Trophoblast cell (in vitro differentiated cells and primary cell): Measurements from ENCODE around the gene MITF.

Experiments
- DNase-seq, 2 donors: peaks; one replicate each; pipeline ENCODE4 v3.0.0-alpha.2; 2016
- H2AFZ ChIP-seq: 2 replicates; pipeline ENCODE4 v1.6.1; 2013; ENCODE audit warnings: low read length, moderate library complexity, mild to moderate bottlenecking; ENCODE audit not compliant: insufficient read depth, poor library complexity
- H2AK5ac ChIP-seq: 2 replicates; pipeline ENCODE4 v1.6.1; 2013; ENCODE audit warnings: mild to moderate bottlenecking, low read length
- H2BK120ac ChIP-seq: 2 replicates; pipeline ENCODE4 v1.6.1; 2013; ENCODE audit warnings: low read length, mild to moderate bottlenecking, moderate library complexity; ENCODE audit not compliant: insufficient read depth, poor library complexity
- H2BK12ac ChIP-seq: 2 replicates; pipeline ENCODE4 v1.6.1; 2013; ENCODE audit warnings: mild to moderate bottlenecking, low read length, moderate library complexity
- H2BK5ac ChIP-seq: 2 replicates; pipeline ENCODE4 v1.6.1; 2013; ENCODE audit warnings: low read length, low read depth, moderate library complexity, mild to moderate bottlenecking; ENCODE audit not compliant: poor library complexity
- H3K14ac ChIP-seq: 2 replicates; pipeline ENCODE4 v1.6.1; 2013; ENCODE audit warnings: mild to moderate bottlenecking, low read length
- H3K18ac ChIP-seq: 2 replicates; pipeline ENCODE4 v1.6.1; 2013; ENCODE audit warnings: mild to moderate bottlenecking, low read length
- H3K23ac ChIP-seq: 2 replicates; pipeline ENCODE4 v1.6.1; 2013; ENCODE audit warnings: low read length
- H3K27ac ChIP-seq: 2 replicates; pipeline ENCODE4 v1.5.1; 2013; ENCODE audit warnings: low read depth, mild to moderate bottlenecking, inconsistent platforms, low read length, moderate library complexity
- H3K27me3 ChIP-seq: 2 replicates; pipeline ENCODE4 v1.6.1; 2013; ENCODE audit warnings: inconsistent platforms, mild to moderate bottlenecking, low read length, moderate library complexity; ENCODE audit not compliant: insufficient read depth
- H3K36me3 ChIP-seq, 2 experiments: 1 replicate in 1 of 2; 2 replicates in 1 of 2; pipeline ENCODE4 v1.6.1; 2013; ENCODE audit warnings: low read length in 2 of 2, mild to moderate bottlenecking in 2 of 2, moderate library complexity in 1 of 2; ENCODE audit not compliant: insufficient read depth in 2 of 2, control insufficient read depth in 1 of 2
- H3K4ac ChIP-seq: 2 replicates; pipeline ENCODE4 v1.6.1; 2013; ENCODE audit warnings: low read depth, mild to moderate bottlenecking, low read length, moderate library complexity
- H3K4me1 ChIP-seq, 2 experiments: 1 replicate in 1 of 2; 2 replicates in 1 of 2; pipeline ENCODE4 v1.6.1; 2013; ENCODE audit warnings: low read length in 2 of 2, mild to moderate bottlenecking in 2 of 2, moderate library complexity in 1 of 2; ENCODE audit not compliant: insufficient read depth in 2 of 2, control insufficient read depth in 1 of 2
- H3K4me2 ChIP-seq: 2 replicates; pipeline ENCODE4 v1.6.1; 2013; ENCODE audit warnings: inconsistent platforms, mild to moderate bottlenecking, low read length, moderate library complexity
- H3K4me3 ChIP-seq: 2 replicates; pipeline ENCODE4 v1.5.1; 2013; ENCODE audit warnings: mild to moderate bottlenecking, low read depth, low read length, inconsistent platforms
- H3K79me1 ChIP-seq: one replicate; pipeline ENCODE4 v1.6.1; 2013; ENCODE audit warnings: low read length
- H3K79me2 ChIP-seq: 2 replicates; pipeline ENCODE4 v1.6.1; 2013; ENCODE audit warnings: low read length, mild to moderate bottlenecking; ENCODE audit not compliant: control insufficient read depth, insufficient read depth, poor library complexity
- H3K9ac ChIP-seq: 2 replicates; pipeline ENCODE4 v1.6.1; 2013; ENCODE audit warnings: mild to moderate bottlenecking, low read length
- H3K9me3 ChIP-seq: 2 replicates; pipeline ENCODE4 v1.6.1; 2013; ENCODE audit warnings: low read depth, mild to moderate bottlenecking, control low read depth, inconsistent platforms, low read length; ENCODE audit not compliant: insufficient read depth
- H4K12ac ChIP-seq: 2 replicates; pipeline ENCODE4 v1.6.1; 2013; ENCODE audit warnings: low read depth, mild to moderate bottlenecking, low read length, moderate library complexity
- H4K8ac ChIP-seq: 2 replicates; pipeline ENCODE4 v1.6.1; 2013; ENCODE audit warnings: low read depth, mild to moderate bottlenecking, low read length, moderate library complexity
- H4K91ac ChIP-seq: one replicate; pipeline ENCODE4 v1.6.1; 2013; ENCODE audit warnings: low read depth, mild to moderate bottlenecking, low read length, moderate library complexity
- WGBS: extraction: QIAGEN DNeasy Blood & Tissue Kit; methylation state at CpG from one replicate; pipeline ENCODE4 v1.1.7; 2013; ENCODE audit warnings: missing lambda C conversion rate; ENCODE audit not compliant: insufficient read length, insufficient coverage; ENCODE audit errors: extremely low coverage; 5-methylcytosine and 5-hydroxymethylcytosine counted together

Gene MITF

GRCh38 chr3:69983546-69984265 lies 244.4 kb downstream of the MITF start:
- no peak overlapping the region for H3K14ac ChIP-seq
- peaks cover 2% of the 10 kb centered on the region for H3K9me3 ChIP-seq
- no peak overlapping the region for H4K8ac ChIP-seq
- no peak overlapping the region for H3K18ac ChIP-seq
- DNase-seq: no peak
- no peak overlapping the region for H4K91ac ChIP-seq
- H3K79me2 ChIP-seq: no peaks in the 10 kb centered on the region
- peaks cover 5% of the 10 kb centered on the region for H3K27me3 ChIP-seq
- H3K27ac ChIP-seq: no peak overlapping the region
- no peak overlapping the region for H3K4ac ChIP-seq
- H4K12ac ChIP-seq: no peak overlapping the region
- H3K4me3 ChIP-seq: no peak overlapping the region
- no peak overlapping the region for H2AFZ ChIP-seq
- no peak overlapping the region for H3K4me2 ChIP-seq
- H2AK5ac ChIP-seq: no peak overlapping the region
- no peak overlapping the region for H2BK12ac ChIP-seq
- H3K23ac ChIP-seq: no peak overlapping the region
- H3K79me1 ChIP-seq: no peaks in the 10 kb centered on the region
- H3K9ac ChIP-seq: no peak overlapping the region
- no CpG with 5 or more reads among the region's 5 CpGs for WGBS
- H2BK120ac ChIP-seq: no peak overlapping the region
- H3K4me1 ChIP-seq: no peaks in the 10 kb centered on the region
- no peaks in the 10 kb centered on the region for H3K36me3 ChIP-seq
- no peak overlapping the region for H2BK5ac ChIP-seq

- Histone ChIP-seq H3K14ac (no peak overlapping the region), H4K8ac (no peak overlapping the region), H3K27me3 (no peaks in the 10 kb centered on the region), H3K4me2 (no peak overlapping the region), H3K4me3 (no peak overlapping the region), H2BK120ac (no peak overlapping the region), H3K18ac (no peak overlapping the region), H3K9ac (no peak overlapping the region), H2AK5ac (no peak overlapping the region), H3K23ac (no peak overlapping the region), H4K12ac (no peak overlapping the region), H3K79me1 (no peaks in the 10 kb centered on the region), H2BK12ac (no peak overlapping the region), H3K4ac (no peak overlapping the region), H3K9me3 (peaks cover 2% of the 10 kb centered on the region), H2AFZ (no peak overlapping the region), H3K79me2 (no peaks in the 10 kb centered on the region), H2BK5ac (no peak overlapping the region), H3K27ac (no peak overlapping the region), H3K4me1 (no peaks in the 10 kb centered on the region), H4K91ac (no peak overlapping the region), H3K36me3 (no peaks in the 10 kb centered on the region)
- no peak for DNase-seq
- WGBS: no CpG with 5 or more reads among the region's 4 CpGs
Measured at GRCh38 chr3:69985266-69985665, 246.0 kb downstream of the MITF start.

- no CpG with 5 or more reads among the region's 6 CpGs for WGBS
Measured at GRCh38 chr3:69986419-69986818, 247.2 kb downstream of the MITF start.

GRCh38 chr3:69987833-69988232 lies 248.6 kb downstream of the MITF start:
- Histone ChIP-seq H2AK5ac (no peak overlapping the region), H3K9me3 (peaks cover 2% of the 10 kb centered on the region), H3K4me2 (no peak overlapping the region), H3K79me2 (no peaks in the 10 kb centered on the region), H4K8ac (no peak overlapping the region), H2BK120ac (no peak overlapping the region), H3K36me3 (no peaks in the 10 kb centered on the region), H2BK12ac (no peak overlapping the region), H4K91ac (no peak overlapping the region), H3K9ac (no peak overlapping the region), H3K4me3 (no peak overlapping the region), H3K27ac (no peak overlapping the region), H2BK5ac (no peak overlapping the region), H3K4ac (no peak overlapping the region), H2AFZ (no peak overlapping the region), H3K27me3 (no peaks in the 10 kb centered on the region), H3K18ac (no peak overlapping the region), H3K4me1 (no peaks in the 10 kb centered on the region), H3K79me1 (no peaks in the 10 kb centered on the region), H3K23ac (no peak overlapping the region), H3K14ac (no peak overlapping the region), H4K12ac (no peak overlapping the region)
- WGBS: no CpG with 5 or more reads among the region's 6 CpGs
- no peak for DNase-seq

More at GRCh38 chr3:69986419-69986818, 247.2 kb downstream of the MITF start:
- Histone ChIP-seq H3K9ac (no peak overlapping the region), H2AFZ (no peak overlapping the region), H4K91ac (no peak overlapping the region), H3K79me2 (no peaks in the 10 kb centered on the region), H4K8ac (no peak overlapping the region), H3K4ac (no peak overlapping the region), H2BK12ac (no peak overlapping the region), H3K4me1 (no peaks in the 10 kb centered on the region), H2AK5ac (no peak overlapping the region), H3K4me2 (no peak overlapping the region), H2BK5ac (no peak overlapping the region), H3K27ac (no peak overlapping the region), H3K4me3 (no peak overlapping the region), H3K79me1 (no peaks in the 10 kb centered on the region), H4K12ac (no peak overlapping the region), H3K23ac (no peak overlapping the region), H3K14ac (no peak overlapping the region), H3K36me3 (no peaks in the 10 kb centered on the region), H3K9me3 (peaks cover 2% of the 10 kb centered on the region), H3K27me3 (no peaks in the 10 kb centered on the region), H2BK120ac (no peak overlapping the region), H3K18ac (no peak overlapping the region)
- no peak for DNase-seq
